WTC11 (cell line): ENCODE measurements around the gene COLEC12.

Source experiments
- CREB1 ChIP-seq: sonication (generic); formaldehyde crosslinking; IDR thresholded peaks from 2 replicates; pipeline ENCODE4 v1.8.0; 2023; ENCODE audit warnings: mild to moderate bottlenecking, missing genetic modification reagents
- CTCF ChIP-seq: fragments of 200-600 bp; IDR thresholded peaks from 2 replicates; pipeline ENCODE4 v1.8.0; 2022; ENCODE audit warnings: antibody characterized with exemption
- ESRRA ChIP-seq: sonication (generic); formaldehyde crosslinking; IDR thresholded peaks from 2 replicates; pipeline ENCODE4 v1.8.1; 2022; ENCODE audit warnings: mild to moderate bottlenecking, missing genetic modification reagents, borderline replicate concordance
- FOXK1 ChIP-seq: sonication (generic); formaldehyde crosslinking; IDR thresholded peaks from 2 replicates; pipeline ENCODE4 v1.8.0; 2022; ENCODE audit warnings: mild to moderate bottlenecking, moderate library complexity, missing genetic modification reagents
- HMGXB4 ChIP-seq: sonication (generic); formaldehyde crosslinking; IDR thresholded peaks from 2 replicates; pipeline ENCODE4 v1.8.1; 2023; ENCODE audit warnings: mild to moderate bottlenecking, moderate library complexity, missing genetic modification reagents
- JUN ChIP-seq: sonication (generic); formaldehyde crosslinking; IDR thresholded peaks from 2 replicates; pipeline ENCODE4 v1.8.0; 2023; ENCODE audit warnings: mild to moderate bottlenecking, missing genetic modification reagents
- NFE2L1 ChIP-seq: sonication (generic); formaldehyde crosslinking; IDR thresholded peaks from 2 replicates; pipeline ENCODE4 v1.8.1; 2023; ENCODE audit warnings: missing genetic modification reagents
- NR3C1 ChIP-seq: sonication (generic); formaldehyde crosslinking; conservative IDR thresholded peaks from 2 replicates; pipeline ENCODE4 v1.8.1; 2023; ENCODE audit warnings: low read depth, mild to moderate bottlenecking, missing genetic modification reagents
- USF1 ChIP-seq: sonication (generic); formaldehyde crosslinking; IDR thresholded peaks from 2 replicates; pipeline ENCODE4 v1.8.0; 2022; ENCODE audit warnings: mild to moderate bottlenecking, missing genetic modification reagents
- USF2 ChIP-seq: sonication (generic); formaldehyde crosslinking; IDR thresholded peaks from 2 replicates; pipeline ENCODE4 v1.8.1; 2023; ENCODE audit warnings: mild to moderate bottlenecking, missing genetic modification reagents, moderate library complexity
- ZNF121 ChIP-seq: sonication (generic); formaldehyde crosslinking; IDR thresholded peaks from 2 replicates; pipeline ENCODE4 v1.8.0; 2023; ENCODE audit warnings: missing genetic modification reagents
- ZSCAN18 ChIP-seq: fragments of 250-450 bp; sonication (Bioruptor Pico); IDR thresholded peaks from 2 replicates; pipeline ENCODE4 v2.1.2; 2022; ENCODE audit warnings: mild to moderate bottlenecking, moderate library complexity

- no peak for TF ChIP-seq CTCF
- no peak for TF ChIP-seq CREB1 (CRISPR knock-in tag)
- no peak for TF ChIP-seq NFE2L1
- TF ChIP-seq NR3C1 (CRISPR knock-in tag) = no peak
- no peak for TF ChIP-seq ZNF121 (CRISPR knock-in tag)
- no peak for TF ChIP-seq FOXK1 (CRISPR knock-in tag)
- TF ChIP-seq ESRRA (CRISPR knock-in tag) = no peak
- no peak for TF ChIP-seq ZSCAN18
- TF ChIP-seq USF1 (CRISPR knock-in tag) = no peak
- TF ChIP-seq HMGXB4 (CRISPR knock-in tag) = no peak
- TF ChIP-seq USF2 (CRISPR knock-in tag) = no peak
- TF ChIP-seq JUN (CRISPR knock-in tag) = no peak
Measured at GRCh38 chr18:269480-270095, 230.9 kb downstream of the COLEC12 start.
